Measurements from ENCODE around the gene ADGRB2.

DNA sequence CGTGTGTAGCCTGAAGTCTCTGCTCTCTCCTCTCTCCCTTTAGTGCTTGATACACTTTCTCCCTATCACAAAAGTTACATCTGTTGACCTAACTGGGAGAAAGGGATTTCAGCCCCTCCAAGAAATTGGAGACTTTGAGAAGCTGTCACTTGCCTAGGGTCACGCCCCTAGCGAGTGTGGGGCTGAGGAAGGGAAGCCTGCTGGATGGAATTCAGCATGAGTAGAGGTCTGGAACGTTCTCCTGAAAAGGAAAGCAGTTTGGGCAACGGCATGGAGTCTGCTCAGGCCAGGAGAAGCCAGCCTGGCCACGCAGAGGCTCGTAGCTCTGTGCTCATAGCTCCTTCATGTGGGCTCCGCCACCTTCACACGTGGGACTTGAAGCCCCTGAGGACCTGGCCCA, 82.7 kb downstream of the ADGRB2 start:
- TF ChIP-seq, protein P1, sequence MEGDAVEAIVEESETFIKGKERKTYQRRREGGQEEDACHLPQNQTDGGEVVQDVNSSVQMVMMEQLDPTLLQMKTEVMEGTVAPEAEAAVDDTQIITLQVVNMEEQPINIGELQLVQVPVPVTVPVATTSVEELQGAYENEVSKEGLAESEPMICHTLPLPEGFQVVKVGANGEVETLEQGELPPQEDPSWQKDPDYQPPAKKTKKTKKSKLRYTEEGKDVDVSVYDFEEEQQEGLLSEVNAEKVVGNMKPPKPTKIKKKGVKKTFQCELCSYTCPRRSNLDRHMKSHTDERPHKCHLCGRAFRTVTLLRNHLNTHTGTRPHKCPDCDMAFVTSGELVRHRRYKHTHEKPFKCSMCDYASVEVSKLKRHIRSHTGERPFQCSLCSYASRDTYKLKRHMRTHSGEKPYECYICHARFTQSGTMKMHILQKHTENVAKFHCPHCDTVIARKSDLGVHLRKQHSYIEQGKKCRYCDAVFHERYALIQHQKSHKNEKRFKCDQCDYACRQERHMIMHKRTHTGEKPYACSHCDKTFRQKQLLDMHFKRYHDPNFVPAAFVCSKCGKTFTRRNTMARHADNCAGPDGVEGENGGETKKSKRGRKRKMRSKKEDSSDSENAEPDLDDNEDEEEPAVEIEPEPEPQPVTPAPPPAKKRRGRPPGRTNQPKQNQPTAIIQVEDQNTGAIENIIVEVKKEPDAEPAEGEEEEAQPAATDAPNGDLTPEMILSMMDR (tag by site-specific recombination; IDR thresholded peaks at IDR 0.05), result no peak
- TF ChIP-seq ZNF664 (tag by site-specific recombination; IDR thresholded peaks at IDR 0.05), result no peak
- TF ChIP-seq ZXDB (tag by site-specific recombination; IDR thresholded peaks at IDR 0.05), result no peak
- TF ChIP-seq, protein P2, sequence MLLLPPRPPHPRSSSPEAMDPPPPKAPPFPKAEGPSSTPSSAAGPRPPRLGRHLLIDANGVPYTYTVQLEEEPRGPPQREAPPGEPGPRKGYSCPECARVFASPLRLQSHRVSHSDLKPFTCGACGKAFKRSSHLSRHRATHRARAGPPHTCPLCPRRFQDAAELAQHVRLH (tag by site-specific recombination; IDR thresholded peaks at IDR 0.05), result no peak
- no peak for TF ChIP-seq FEZF1 (tag by site-specific recombination; IDR thresholded peaks at IDR 0.05)
- TF ChIP-seq YY1 (tag by site-specific recombination; IDR thresholded peaks at IDR 0.05), result no peak
- TF ChIP-seq ZNF830 (tag by site-specific recombination; IDR thresholded peaks at IDR 0.05; ENCODE audit: low read depth), result no peak
- TF ChIP-seq ZSCAN16 (tag by site-specific recombination; IDR thresholded peaks at IDR 0.05), result no peak
- TF ChIP-seq SALL2 (tag by site-specific recombination; IDR thresholded peaks at IDR 0.05; ENCODE audit: borderline replicate concordance), result no peak
- TF ChIP-seq, protein P3, sequence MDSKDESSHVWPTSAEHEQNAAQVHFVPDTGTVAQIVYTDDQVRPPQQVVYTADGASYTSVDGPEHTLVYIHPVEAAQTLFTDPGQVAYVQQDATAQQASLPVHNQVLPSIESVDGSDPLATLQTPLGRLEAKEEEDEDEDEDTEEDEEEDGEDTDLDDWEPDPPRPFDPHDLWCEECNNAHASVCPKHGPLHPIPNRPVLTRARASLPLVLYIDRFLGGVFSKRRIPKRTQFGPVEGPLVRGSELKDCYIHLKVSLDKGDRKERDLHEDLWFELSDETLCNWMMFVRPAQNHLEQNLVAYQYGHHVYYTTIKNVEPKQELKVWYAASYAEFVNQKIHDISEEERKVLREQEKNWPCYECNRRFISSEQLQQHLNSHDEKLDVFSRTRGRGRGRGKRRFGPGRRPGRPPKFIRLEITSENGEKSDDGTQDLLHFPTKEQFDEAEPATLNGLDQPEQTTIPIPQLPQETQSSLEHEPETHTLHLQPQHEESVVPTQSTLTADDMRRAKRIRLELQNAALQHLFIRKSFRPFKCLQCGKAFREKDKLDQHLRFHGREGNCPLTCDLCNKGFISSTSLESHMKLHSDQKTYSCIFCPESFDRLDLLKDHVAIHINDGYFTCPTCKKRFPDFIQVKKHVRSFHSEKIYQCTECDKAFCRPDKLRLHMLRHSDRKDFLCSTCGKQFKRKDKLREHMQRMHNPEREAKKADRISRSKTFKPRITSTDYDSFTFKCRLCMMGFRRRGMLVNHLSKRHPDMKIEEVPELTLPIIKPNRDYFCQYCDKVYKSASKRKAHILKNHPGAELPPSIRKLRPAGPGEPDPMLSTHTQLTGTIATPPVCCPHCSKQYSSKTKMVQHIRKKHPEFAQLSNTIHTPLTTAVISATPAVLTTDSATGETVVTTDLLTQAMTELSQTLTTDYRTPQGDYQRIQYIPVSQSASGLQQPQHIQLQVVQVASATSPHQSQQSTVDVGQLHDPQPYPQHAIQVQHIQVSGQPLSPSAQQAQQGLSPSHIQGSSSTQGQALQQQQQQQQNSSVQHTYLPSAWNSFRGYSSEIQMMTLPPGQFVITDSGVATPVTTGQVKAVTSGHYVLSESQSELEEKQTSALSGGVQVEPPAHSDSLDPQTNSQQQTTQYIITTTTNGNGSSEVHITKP (tag by site-specific recombination; IDR thresholded peaks at IDR 0.05), result no peak
- no peak for TF ChIP-seq ZNF843 (tag by site-specific recombination; IDR thresholded peaks at IDR 0.05)
- no peak for TF ChIP-seq ZEB2 (tag by site-specific recombination; IDR thresholded peaks at IDR 0.05)
